A549 (cell line): ENCODE measurements around the gene TPBG.

Experiments
- CEBPB ChIP-seq, 2 experiments: fragments of >200 bp in 1 of 2; sonication (Bioruptor Twin) in 1 of 2; formaldehyde crosslinking in 1 of 2; IDR thresholded peaks; 2 replicates each; pipeline ENCODE4 v1.6.1; 2012 to 2016
- CHD4 ChIP-seq: fragments of 200-600 bp; sonication (generic); IDR thresholded peaks from 2 replicates; pipeline ENCODE4 v1.6.1; 2016; ENCODE audit warnings: antibody characterized with exemption, mild to moderate bottlenecking, borderline replicate concordance
- CTCF ChIP-seq: fragments of >200 bp; sonication (Bioruptor Twin); formaldehyde crosslinking; IDR thresholded peaks from 3 replicates; pipeline ENCODE4 v1.5.1; 2016
- GATA3 ChIP-seq: IDR thresholded peaks from 2 replicates; pipeline ENCODE4 v1.6.1; 2012; ENCODE audit warnings: borderline replicate concordance
- HDAC2 ChIP-seq: fragments of 200-600 bp; sonication (generic); IDR thresholded peaks from 2 replicates; pipeline ENCODE4 v1.6.1; 2016
- HMGXB4 ChIP-seq: fragments of 250-450 bp; sonication (Bioruptor Pico); IDR thresholded peaks from 2 replicates; pipeline ENCODE4 v1.5.0; 2021; ENCODE audit warnings: mild to moderate bottlenecking, moderate library complexity, borderline replicate concordance
- KDM5A ChIP-seq: fragments of 200-600 bp; sonication (generic); IDR thresholded peaks from 2 replicates; pipeline ENCODE4 v1.6.1; 2016; ENCODE audit warnings: antibody characterized with exemption, mild to moderate bottlenecking
- MAZ ChIP-seq: fragments of 150-350 bp; IDR thresholded peaks from 2 replicates; pipeline ENCODE4 v1.6.1; 2014; ENCODE audit warnings: antibody characterized with exemption, low read depth, low read length, borderline replicate concordance
- POLR2A ChIP-seq: IDR thresholded peaks from 2 replicates; pipeline ENCODE4 v1.6.1; 2012; ENCODE audit warnings: mild to moderate bottlenecking, low read length
- REST ChIP-seq: fragments of 200-600 bp; sonication (generic); IDR thresholded peaks from 2 replicates; pipeline ENCODE4 v1.6.1; 2016; ENCODE audit warnings: antibody characterized with exemption, mild to moderate bottlenecking, moderate library complexity
- ZC3H11A ChIP-seq: fragments of 450-650 bp; IDR thresholded peaks from 2 replicates; pipeline ENCODE4 v1.6.1; 2014; ENCODE audit warnings: antibody characterized with exemption, mild to moderate bottlenecking

DNA sequence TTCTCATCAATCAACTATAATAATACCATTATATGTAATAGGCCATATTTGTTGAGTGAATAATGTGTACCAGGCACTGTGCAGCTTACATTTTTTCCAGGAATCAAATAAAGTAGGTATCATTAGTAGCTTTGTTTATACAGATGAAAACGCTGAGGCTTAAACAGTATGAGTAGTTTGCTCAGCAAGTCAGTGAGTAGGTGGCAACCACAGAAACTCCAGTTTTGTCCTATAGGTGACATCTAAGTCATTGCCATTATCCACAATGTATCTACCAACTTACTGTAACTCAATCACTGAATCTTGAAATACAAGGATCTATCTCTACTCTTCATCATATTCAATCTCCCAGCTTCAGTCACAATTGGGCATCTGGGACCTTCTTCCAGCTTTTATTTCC lies 29.8 kb upstream of the TPBG start:
- TF ChIP-seq CEBPB (IDR thresholded peaks at IDR 0.05) (no peak), HDAC2 (no peak), CTCF (no peak), ZC3H11A (no peak), POLR2A (no peak), REST (no peak), MAZ (no peak), GATA3 (no peak), KDM5A (no peak), HMGXB4 (no peak), CHD4 (no peak)
